NCI-H1930 (cell line): ENCODE data around the gene RCN2.

Source experiments
- DNase-seq, 2 experiments: peaks; one replicate each; lab custom pipeline; 2025; lab: John Stamatoyannopoulos, UW

RCN2 gene

DNA sequence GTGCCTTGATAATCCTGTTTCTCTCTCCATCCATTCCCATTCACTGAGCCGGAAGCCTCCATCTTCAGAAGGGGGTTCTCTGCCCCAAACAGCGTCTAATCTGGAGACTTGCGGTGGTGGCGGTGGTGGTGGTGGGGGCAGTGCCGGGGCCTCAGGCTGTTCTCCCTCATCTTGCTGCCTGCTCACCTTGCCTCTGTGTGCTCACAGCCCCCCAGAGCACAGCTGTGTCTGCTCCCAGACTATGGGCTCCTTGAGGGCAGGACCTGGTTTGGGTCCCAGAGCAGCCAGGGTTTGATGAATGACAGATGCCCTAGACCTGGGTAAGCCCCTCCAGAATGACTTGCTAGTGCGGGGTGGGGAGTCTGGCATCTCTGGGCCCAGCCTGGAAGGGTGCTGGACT lies 62.9 kb downstream of the RCN2 start:
- no peak for DNase-seq

- DNase-seq = no peak
Observed at GRCh38 chr15:76994971-76995945, 63.7 kb downstream of the RCN2 start, which contains the start of gene PSTPIP1. PSTPIP1 (plus strand) TSS chr15:76995126; CDS start chr15:76995574, 448 bp downstream.

DNA sequence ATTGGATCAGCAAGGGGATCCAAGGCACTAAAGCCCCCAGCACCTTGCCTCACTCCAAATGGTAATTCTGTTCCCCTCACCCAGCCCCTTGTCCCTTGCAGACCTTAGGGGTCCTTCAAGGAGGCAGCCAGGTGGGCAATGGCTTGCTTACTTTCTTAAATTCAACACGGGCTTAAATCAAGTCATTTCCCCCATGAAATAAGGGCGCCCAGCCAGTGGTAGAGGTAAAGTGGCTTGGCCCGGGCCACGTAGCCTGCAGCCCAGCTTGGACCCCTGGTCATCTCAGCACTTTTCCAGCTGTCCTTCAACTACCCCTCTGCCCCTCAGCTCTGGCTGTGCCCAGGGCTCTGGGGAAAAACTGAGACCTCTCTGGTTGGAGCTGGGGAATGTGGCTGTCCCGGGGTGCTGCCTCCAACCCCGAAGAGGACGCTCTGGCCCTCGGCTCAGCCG lies 64.6 kb downstream of the RCN2 start:
- DNase-seq = no peak

DNA sequence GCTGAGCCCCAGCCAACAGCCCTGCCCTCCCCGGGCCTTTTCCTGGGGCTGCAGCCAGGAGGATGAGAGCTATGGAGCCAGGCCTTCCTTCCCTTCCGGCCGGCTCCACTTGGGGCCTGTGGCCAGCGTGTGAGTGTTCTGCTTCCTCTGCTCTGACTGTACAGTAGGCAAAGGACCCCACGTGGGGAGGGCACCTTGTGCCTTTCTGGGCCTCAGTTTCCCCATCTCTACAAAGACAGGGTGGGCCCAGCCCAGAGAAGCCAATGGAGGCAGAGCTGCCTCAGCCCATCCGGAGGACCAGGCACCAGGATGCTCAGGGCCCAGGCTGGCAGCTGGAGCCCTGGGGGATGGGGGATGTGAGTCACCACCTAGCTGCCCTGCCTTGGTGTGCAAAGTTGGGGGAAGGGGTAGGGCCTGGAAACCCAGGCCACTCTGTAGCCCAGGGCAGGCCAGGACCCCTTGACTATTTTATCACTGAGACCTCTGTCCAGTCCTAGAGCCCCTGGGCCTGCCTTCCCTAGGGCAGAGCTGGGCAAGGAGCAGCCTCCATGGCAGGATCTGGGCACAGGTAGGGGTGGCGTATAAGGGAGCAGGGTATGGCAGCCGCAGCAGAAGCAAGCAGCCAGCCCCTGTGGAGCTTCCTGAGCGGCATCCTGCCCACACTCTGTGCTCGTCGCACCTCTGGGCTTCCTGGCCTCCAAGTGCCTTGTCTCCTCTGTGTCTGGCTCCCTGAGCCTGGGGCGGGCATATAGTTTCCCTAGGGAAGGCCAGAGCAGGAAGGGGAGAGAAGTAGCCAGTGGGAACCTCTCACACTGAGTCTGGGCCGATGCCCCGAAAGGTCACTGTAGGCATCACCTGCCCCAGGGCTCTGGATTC lies 65.2 kb downstream of the RCN2 start:
- DNase-seq = no peak

DNA sequence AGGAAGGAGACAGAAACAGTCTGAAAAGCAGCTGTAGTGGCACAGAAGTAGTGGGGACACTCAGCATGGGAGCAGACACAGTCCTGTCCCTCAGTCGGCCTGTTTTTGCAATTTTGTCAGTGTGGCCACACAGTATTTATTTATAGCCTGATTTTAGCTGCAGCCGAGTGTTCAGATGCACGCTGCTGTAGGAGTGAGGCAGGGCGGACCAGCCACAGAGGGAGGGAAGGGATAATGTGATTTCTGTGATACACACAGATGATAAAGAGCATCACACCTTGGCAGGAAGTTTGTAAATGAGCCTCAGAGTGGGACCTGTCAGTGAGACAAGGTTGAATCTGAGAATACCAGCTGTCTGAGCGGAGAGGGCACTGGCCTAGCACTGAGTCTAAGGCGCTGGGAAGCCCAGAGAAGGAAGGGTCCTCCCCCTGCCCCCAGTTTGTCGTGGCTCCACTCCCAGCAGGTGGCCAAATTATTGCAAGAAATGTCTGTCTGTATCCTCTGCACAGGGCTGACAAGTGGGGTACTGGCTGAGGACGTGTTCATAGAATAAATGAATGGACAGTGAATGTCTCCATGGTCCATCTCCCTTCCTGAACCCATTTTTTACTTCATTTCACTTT lies 67.2 kb downstream of the RCN2 start:
- no peak for DNase-seq

- no peak for DNase-seq
Observed at GRCh38 chr15:76999996-77000395, 68.4 kb downstream of the RCN2 start.

DNA sequence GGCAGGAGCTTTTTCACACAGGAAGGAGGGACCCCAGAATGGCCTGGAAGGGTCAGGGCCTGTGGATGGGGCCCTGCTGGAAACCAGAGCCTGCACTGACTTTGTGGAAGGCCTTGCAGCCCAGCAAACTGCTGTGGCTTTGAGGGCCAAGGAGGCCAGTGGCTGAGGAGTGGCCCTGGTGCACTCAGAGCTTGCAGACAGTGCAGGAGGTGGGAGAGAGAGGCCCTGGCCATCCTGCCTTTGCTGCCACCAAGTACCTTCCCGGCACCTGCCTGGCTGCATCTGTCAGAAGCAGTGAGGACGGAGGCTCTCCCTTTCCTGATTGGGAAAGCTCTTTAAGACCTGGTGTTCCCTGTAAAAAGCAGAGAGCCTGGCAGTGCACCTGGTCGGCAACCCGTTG lies 69.8 kb downstream of the RCN2 start:
- DNase-seq = no peak

- DNase-seq = no peak
Observed at GRCh38 chr15:77001966-77002365, 70.4 kb downstream of the RCN2 start.

DNA sequence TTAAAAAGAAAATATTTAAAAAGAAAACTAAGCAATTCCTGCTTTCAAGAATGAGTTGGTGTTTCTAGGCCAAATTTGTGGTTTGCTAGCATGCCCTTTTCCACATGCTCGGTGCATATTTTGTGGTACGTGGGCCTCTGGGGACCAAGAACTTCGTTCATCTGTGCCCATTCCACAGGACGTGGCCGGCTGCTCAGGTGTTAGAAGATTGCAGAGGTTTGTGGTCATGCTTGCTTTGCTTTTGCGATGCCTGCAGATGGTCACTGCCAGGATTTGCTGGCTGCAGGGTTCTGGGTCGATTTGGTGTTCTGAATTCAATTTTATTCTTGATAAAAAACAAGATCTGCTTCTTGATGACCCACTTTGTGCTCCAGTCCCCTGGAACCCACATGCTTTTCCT lies 70.9 kb downstream of the RCN2 start:
- DNase-seq = no peak

DNA sequence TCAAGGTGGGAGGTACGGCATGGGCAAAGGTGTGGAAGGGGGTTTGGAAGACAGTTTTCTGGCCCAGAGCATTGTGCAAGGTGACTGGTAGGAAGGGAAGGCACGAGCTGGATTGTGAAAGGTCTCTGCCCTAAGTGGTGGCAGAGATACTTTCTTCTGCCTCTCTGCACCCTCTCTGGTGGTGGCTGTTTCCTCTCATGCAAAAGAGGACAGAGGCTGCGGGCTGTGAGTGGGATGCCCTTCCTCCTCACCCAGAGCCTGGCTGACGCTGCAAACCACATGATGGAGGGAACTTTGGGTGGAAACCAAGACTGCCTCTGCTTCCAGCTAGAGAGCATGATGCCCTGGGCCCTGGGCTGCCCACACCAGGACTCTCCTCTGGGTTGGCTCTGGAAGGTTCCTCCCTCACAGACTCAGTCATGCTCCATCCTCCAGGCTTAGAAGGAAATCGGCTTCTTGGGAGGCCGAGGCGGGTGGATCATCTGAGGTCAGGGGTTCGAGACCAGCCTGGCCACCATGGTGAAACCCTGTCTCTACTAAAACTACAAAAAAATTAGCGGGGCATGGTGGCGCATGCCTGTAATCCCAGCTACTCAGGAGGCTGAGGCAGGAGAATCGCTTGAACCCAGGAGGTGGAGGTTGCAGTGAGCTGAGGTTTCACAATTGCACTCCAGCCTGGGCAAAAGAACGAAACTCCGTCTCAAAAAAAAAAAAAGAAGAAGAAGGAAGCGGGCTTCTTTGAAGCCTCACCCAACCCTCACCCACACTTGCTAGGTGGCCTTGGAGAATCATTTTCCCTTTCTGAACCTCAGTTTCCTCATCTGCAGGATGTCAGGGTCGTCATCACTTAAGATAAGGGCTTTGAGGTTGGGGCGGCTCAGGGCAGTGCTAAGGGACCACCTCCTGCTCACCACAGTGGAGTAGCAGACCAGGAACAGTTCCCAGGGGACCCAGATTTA lies 71.7 kb downstream of the RCN2 start:
- DNase-seq = no peak
